Ureter (tissue), 1 donor: ENCODE results near the gene USP10. TPM values are rescaled to one million over a fixed set of nuclear protein-coding genes. Genes with fewer than 3 reads are reported as not detected.
A peak's percentile ranks its signal among the peaks of the same experiment; 100 is the strongest.

Experiments
- DNase-seq: peaks from one replicate; pipeline ENCODE4 v3.0.0-alpha.2; 2020; ENCODE audit warnings: low spot score
- total RNA-seq: library from RNA; stranded (reverse); gene quantifications from one replicate; pipeline ENCODE4 v1.2.4, GENCODE V29; 2023
- donor health status: DM: yes; HTN: yes; CAD: no.

Gene USP10
- total RNA-seq, 1 donor from 2014 or later: 103 TPM

- no peak for DNase-seq
Measured at GRCh38 chr16:84699147-84699711, 571 bp upstream of the USP10 start.

DNA sequence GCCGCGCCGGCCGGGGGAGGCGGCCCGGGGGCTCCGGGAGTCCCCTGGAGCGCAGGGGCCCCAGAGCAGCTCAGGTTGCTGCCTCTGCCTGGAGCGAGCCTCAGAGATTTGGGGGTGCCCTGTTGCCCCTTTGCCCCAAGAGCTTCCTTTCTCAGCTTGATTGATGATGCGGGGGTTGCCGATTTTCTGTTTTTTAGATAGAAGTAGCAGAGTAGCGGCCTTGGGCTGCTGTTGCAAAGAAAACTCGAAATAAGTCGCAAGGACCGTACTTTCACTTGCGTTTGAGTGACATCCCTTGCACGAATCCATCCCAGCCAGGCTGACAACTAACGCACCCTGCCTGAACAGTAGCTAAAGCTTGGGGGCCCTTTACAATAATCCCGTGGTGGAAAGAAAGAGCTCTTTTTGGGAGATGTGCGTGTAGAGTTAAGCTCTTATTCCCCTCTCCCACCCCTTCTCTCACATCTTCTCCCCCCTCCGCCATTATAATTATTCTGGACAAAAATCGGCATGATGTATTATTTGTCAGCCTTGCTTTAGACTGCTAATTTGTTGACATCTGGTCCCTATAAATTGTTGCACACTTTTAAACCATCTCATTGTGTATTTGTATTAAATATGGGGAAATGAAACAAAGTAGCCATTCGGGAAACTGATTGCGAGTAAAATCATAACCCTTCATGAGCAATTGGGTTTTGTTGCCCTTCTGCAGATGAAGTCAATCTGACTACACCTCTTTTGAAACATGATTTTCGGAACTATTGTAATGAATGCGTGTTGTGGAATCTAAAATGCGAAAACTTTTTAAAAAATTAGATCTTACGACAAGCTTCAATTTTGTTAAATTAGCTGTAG is 873 bp downstream of the USP10 start:
- no peak for DNase-seq

DNA sequence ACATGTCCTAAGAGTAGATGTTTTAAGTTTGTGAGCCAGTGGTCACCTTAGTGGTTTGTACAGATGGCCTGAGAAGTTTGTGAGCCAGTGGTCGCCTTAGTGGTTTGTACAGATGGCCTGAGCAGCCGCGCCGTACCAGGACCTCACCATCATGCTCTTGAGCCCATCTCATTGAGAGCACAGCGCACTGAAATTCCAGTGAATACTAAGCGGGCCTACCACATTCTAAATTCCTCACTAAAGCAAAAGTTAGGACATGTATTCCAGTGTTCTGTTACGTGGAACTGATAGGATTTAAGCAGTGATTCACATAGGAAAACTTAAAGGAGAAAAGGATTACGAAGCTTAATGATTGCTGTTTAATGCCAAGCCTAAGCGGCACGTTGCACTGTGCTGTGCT is 3.9 kb downstream of the USP10 start:
- DNase-seq: no peak

DNA sequence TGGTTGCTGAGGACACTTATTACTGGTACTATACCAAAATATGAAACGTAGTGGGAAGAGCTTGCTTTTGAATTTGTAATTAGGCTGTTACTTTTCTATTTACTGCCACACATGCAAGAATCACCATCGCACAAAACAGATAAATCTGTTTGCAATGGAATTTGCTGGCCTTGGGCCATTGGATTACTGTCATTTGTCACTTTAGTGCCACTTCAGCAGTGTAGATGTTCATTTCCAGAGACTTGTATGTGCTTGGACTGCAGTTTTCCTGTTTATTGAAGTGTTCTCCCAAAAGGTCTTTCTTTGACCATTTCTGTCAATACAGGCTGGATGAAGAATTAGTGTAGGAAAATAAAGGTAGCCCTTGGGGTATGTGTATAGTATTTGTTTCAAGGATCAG is 4.5 kb downstream of the USP10 start:
- DNase-seq: no peak

GRCh38 chr16:84706856-84707255 is 7.1 kb downstream of the USP10 start:
- no peak for DNase-seq

DNA sequence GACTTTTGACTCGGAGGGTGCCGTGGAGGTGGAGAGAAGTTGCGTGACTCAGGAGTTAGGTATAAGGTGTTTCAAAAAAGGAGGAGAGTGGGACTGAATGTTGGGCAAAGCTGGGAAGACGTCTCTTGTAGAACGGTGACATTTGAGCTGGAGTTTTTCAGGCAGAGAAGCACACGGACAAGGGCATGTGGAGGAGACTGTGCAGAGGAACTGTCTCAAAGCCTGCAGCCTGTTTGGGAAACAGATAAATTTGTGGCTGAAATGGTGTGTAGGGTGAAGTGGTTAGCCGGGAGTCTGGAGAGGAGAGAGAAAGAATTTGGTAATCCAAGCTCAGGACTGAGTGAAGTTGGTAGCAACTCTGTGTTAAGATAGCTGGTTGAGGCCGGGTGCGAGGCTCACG is 9.8 kb downstream of the USP10 start:
- no peak for DNase-seq

GRCh38 chr16:84710686-84711085 is 10.9 kb downstream of the USP10 start:
- no peak for DNase-seq

DNA sequence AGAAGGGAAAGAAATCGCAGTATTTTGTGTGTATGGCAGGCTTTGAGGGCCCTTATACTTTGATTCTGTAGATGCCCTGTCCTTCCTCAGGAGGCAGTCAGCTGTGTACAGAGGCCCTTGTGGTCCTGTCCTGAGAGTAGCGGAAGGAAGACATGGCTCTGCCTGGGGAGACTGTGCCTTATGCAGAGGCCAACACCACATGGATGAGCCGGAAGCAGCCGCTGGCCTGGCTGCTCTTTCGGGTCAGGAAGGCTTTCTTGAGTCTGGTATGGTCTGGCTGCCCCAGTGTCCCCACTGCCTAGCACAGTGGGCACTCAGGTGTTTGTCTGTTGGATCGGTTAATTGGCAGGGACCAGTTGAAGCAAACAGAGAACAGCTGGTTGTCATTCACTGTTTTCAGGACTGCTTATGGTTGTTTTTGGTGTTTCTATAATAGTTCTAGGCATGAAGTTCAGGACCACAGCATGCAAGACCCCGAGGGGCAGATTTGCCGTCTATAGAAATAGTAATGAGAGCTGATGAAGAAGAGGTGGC is 12.4 kb downstream of the USP10 start:
- DNase-seq: no peak

DNA sequence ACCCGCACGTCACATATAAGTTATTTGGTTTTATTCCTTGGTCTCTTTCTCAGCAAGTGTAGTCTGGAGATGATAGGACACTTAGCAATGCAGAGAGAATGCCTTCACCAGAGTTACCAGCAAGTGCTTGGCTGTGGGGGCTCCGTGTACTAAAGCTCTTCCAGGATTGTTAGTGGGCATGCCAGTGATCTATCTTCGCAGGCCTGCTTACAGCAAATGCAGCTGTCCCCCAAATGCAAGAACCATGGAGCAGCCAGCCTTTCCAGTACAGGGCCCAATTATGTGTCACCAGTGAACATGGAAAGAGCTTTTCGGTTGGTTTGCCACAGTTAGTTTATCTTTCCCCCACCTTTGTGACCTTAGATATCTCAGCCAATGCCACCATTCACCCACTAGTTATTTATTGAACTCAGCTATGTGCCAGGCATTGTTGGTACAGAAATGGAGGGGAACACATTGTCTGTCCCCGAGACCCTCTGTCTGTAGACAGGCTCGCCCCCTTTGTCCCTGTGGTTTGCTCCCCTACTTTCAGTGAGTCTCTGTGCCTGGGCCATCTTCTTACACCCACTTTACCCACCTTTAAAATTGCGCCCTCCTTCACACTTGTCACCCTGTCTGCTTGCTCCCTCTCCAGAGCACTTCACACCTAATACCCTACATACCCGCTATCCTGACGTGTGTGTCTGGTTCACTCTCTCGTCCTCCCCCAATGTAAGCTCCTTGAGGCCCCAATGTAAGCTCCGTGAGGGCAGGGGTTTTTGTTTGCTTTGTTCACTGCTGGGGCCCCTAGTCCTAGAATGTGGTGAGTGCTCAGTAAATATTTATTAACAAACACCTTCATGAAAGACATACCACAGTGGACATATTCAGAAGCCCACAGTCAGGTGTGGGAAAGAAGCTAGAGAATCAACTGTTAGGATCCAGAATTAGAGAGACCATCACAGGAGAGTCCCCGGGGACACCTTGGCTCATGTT is 13.3 kb downstream of the USP10 start:
- no peak for DNase-seq

DNA sequence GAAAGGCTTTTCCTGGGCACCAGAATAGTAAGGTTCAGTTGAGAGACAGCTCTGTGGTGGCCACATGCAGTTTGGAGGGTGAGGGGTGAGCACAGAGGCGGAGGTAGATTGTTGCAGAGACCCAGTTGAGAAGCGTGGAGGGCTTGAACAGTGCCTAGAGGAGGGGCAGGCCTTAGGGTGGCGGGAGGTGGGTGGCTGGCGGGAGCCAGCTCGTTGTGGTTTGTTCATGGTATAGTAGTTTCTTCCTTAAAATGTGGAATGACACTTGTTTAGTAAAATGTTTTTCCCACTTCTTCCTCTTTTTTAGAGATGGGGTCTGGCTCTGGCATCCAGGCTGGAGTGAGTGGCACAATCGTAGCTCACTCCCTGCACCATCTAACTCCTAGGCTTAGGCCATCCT is 14.2 kb downstream of the USP10 start:
- DNase-seq: no peak

DNA sequence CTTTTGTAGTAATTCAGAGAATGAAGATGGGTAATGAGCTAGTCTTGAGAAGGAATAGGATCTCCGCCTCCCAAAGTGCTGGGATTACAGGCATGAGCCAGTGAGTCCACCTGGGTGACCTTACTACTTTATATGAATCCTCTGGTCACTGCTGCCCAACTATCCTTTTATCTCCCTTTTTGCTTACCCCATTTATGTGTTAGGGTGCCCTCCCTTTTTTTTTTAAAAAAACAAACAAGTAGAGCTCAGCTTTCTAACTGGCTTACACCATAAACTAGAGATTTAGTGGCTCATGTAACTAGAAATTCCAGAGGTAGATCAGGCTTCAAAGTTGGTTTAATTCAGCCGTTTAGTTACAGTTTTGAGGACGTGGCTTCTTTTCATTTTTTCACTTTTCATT is 15.6 kb downstream of the USP10 start:
- DNase-seq: no peak

DNA sequence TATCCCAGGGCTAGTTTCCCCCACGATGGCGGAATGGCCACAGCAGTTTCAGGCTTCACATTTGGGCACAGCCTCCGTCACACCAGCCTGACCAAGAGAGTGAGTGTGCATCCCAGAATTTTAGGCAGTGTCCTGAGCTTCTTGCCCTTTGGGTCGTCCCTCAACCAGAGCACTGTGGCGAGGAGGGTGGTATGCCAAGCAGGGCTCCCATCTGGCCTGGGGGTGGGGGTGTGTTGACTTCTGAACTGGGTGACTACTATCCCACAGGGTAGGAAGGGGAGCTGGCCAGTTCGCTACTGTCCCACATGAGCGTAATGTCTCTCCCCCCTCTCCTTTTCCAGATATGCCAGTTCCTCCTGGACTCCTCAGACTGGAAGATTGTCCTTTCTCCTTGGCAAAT is 16.1 kb downstream of the USP10 start:
- DNase-seq: no peak

DNA sequence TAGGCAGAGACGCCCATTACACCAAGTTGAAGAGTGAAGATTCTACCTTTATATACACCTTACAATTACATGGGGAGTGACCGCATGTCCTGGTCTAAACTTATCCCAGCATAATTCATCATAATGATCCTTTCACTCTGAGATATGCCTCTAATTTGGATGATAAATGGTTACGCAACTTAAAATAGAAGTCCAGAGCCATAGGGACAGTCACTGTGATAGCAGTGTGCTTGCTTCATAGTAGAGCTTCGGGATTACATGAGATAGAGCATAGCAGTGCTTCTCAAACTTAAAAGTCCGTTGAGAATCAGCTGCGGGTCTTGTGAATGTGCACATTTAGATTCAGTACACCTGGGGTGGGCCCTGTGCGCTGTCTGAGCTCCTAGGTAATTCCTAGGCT is 16.9 kb downstream of the USP10 start:
- no peak for DNase-seq

DNA sequence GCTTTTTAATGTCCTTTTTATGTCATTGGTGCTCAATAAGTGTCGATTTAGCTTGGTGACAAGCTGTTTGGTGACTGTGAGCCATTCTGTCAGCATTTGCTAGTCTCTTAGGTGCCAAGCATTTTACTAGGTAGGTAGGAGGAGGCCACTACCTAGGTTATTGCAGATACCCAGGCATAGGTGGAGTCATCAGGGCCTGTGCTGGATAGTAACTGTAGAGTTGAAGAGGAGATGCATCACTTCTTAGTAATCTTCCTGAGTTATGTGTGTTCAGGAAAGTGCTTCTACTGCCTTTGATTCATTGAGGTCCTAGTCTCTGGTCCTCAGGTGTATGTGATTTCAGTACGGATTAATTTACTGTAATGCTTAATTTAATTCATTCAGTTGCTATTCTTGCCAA is 17.7 kb downstream of the USP10 start:
- no peak for DNase-seq

DNA sequence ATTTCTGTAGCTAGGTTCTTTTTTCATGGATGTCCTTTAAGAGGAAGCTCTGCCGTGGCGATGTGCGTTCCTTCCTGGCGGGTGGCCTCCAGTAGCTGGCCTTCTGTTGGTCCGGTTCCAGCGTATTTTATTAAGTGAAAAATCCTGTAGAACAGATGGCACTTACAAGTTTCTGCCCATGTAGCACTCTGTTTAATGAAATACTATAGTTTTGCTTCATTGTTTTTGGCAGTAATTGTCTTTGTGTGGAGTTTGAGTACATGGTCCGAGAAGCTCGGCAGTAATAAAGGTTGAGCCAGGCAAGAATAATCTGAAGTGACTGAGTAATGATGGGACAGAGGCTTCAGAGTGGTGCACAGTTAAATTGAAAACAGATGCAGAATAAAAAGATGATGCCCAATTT is 20.4 kb downstream of the USP10 start:
- no peak for DNase-seq

- peak; percentile 12 for DNase-seq
Measured at GRCh38 chr16:84722068-84722467, 22.3 kb downstream of the USP10 start.

DNA sequence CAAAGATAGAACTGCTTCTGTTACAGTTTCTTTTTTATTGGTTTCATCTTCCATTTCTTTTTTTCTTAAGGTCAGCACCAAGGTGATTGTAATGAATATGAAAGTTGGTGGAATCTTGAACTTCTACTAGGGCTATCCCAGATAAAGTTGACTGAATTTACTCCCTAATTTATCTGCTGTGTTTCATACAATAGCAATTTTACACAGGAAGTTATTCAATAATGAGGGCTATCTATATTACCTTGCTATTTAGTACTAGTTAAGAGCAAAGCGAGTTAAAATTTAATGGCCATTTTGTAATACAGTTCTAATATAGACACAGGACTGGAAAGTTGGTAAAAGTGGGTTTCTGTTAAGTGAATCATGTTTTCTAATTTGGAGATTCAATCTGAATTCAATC is 24.1 kb downstream of the USP10 start:
- DNase-seq: no peak

- no peak for DNase-seq
Measured at GRCh38 chr16:84724606-84725309, 25.0 kb downstream of the USP10 start.

- no peak for DNase-seq
Measured at GRCh38 chr16:84725481-84726078, 25.8 kb downstream of the USP10 start.

DNA sequence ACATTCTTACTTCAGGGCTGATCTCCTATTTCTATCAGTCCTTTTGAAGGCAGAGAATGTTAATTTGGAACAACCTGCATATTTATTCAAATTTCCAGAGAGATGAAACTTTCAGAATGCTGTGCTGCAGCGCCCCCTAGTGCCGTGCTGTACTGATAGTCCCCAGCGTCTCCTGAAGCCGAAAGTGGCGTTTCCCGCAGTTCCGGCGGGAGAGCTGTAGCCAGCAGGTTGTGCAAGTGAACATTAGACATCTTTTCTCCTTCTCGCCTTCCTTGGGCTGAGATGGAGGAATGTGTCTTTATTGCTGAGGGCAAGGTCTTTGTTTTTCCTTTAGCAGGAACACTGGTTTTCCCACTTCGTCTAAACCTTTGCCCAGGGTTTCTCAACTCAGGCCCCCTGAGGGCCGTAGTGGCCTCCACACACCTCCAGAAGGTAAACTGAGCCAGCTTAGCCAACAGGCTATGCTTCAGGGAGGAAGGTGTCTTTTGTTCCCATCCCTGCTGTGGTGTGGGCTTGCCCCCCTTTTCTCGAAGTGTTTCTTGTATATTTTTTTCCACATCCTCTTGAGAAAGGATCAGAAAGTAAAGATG is 26.4 kb downstream of the USP10 start:
- DNase-seq: peak; percentile 91
